HK-2 (cell line): ENCODE results near the gene LRBA.
"Not testable (repeated sequence)": the region's sequence is repeated elsewhere in the genome, so short reads cannot be mapped to it uniquely, and the experiment has no call there.

ENCODE experiments used
- DNase-seq: peaks from one replicate; pipeline ENCODE4 v3.0.0-alpha.2; 2018; ENCODE audit not compliant: unreplicated experiment

Gene LRBA

DNA sequence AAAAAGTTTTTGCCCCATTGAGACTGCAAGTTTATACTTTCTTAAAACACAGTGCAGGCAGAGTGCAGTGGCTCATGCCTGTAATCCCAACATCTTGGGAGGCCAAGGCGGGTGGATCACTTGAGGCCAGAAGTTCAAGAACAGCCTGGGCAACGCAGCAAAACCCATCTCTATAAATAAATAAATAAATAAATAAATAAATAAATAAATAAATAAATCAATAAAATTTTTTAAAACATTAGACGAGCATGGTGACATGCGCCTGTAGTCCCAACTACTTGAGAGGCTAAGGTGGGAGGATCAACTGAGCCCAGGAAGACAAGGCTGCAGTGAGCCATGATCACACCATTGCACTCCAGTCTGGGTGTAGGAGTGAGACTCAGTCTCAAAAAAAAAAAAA, 213.3 kb downstream of the LRBA start:
- no peak for DNase-seq

DNA sequence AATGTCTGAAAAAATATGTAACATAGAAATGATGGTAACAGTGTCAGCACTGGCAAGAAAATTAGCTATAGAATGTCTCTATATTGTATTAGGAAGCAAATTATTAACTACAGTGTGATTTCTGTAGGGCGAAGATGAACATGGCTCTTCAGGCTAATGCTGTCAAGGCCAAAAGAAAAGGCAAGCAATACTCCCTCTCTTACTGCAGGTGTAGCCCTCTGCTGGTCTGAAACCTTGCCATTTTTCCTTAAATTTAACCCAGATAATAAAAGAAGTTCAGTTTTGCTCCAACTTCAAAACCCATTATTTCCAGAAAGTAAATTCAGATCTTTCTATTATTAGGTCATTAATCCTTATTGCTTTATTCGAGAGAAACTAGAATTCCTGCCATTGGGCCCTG, 215.9 kb downstream of the LRBA start:
- no peak for DNase-seq

DNA sequence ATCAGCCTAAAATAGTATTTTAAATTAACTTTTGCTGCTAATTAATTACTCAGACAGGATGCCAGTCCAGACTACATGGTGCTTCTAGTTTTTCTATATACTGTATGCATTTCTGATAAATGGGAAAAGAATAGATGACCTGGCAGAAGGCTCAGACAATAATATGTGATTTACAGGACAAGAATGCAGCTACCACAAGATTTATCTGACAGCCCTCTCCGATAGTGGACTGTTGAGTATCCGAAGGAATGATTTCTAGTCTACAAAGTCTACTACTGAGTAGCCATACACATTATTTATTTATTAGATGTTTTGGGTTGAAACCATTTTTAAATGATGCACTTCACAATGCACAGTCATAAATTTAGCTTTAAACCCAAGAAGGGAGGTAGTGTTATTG, 220.4 kb downstream of the LRBA start:
- no peak for DNase-seq

DNA sequence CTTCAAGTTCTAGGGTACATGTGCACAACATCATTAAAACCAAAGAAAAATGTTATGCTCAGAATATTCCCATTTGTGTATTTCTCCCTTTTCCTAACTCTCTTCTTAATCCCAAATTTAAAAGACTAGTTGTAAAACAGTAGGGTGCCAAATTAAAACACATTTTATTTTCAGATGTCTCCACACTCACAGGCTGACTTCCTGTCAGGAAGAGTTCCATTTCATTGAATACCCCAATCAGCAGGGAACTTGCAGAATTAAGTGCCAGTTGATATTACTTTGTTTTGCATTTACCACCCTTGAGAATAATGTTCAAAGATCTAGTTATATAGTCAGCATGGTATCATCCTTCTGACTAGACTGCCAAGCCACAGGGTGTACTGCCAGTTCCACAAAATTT, 225.2 kb downstream of the LRBA start:
- DNase-seq, result no peak

DNA sequence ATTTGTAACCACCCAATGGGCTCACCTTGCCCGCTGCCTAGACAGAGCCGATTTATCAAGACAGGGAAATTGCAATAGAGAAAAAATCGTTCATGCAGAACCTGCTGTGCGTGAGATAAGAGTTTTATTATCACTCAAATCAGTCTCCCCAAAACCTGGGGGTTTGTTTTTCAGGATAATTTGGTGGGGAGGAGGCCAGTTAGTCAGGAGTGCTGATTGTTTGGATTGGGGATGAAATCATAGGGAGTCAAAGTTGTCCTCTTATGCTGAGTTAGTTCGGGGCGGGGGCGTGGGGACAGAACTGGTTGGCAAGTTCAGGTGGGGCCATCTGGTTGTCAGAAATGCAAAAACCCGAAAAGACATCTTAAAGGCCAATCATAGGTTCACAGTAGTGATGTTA, 230.1 kb downstream of the LRBA start:
- DNase-seq, result no peak

DNA sequence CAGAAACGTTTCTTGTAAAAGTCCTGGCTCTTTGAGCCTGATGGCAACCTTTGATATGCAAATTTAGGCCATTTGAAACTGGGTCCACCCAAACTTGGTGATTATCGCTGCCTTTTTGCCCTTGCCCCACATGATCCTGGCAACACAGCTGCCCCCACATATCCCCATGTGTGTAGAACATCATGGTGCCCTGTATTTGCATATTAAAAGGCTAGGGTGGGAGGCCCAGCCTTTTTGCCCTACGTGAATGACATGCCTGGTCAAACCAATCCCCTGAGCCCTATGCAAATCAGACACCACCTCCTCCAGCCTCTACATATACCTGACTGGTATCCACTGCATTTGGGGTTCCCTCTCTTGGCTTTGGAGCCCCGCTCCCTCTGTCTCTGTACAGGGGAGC, 230.8 kb downstream of the LRBA start:
- no peak for DNase-seq

DNA sequence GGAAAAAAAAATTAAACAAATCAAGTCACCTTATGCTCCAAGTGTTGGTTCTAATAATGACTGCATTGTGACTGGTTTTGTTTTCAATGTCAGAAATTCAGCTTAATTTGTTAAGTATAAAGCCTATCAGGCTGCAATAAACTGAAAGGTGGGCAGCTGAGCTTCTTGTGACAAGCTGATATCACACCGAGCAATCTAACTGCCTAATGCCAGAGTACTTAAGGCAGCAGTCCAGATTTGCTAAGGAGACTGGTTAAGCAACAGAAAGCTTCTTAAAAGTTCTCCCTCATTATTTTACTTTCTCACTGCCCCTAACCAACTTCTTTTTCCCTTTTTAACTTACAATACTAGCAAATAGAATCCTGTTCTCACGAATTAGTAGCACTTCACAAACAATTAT, 232.2 kb downstream of the LRBA start:
- DNase-seq, result no peak

DNA sequence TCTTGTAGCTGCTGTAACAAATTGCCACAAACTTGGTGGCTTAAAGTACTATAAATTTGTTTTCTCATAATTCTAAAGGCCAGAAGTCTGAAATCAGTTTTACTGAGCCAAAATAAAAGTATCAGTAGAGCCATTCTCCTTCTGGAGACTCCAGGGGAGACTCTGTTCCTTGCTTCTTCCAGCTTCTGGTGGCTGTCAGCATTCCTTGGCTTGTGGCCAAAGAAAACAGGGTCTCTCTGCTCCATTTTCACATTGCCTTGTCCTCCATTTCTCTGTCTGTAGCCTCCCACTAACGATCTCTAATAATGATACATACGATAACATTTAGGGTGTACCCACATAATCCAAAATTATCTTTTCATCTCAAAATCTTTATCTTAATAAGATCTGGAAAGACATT, 232.8 kb downstream of the LRBA start:
- no peak for DNase-seq

DNA sequence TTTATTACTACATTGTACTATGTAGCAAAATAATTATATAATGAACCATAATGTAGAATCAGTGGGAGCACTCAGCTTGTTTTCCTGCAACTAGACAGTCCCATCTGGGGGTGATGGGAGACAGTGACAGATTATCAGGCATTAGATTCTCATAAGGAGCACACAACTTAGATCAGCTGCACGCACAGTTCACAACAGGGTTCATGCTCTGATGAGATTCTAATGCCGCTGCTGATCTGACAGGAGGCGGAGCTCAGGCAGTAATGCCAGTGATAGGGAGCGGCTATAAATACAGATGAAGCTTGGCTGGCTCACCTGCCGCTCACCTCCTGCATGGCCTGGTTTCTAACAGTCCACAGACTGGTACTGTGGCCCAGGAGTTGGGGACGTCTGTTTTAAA, 233.9 kb downstream of the LRBA start:
- DNase-seq, result no peak

DNA sequence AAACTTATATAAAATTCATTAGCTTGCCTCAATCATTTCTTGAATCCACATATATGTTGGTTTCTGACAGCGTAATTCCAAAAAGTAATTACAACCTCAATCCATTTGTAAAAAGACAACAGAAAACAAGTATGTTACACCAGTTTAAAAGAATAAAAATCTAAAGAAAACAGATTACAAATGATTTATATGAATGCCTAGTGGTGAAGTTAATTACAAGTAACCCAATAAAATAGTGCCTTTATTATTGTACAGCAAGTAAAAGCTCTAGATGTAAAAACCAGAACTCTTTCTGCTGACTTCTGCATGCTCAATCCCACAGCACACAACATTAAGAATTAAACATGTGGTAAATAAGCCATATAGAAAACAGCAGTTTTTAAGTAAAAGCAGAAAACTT, 235.4 kb downstream of the LRBA start:
- no peak for DNase-seq

DNA sequence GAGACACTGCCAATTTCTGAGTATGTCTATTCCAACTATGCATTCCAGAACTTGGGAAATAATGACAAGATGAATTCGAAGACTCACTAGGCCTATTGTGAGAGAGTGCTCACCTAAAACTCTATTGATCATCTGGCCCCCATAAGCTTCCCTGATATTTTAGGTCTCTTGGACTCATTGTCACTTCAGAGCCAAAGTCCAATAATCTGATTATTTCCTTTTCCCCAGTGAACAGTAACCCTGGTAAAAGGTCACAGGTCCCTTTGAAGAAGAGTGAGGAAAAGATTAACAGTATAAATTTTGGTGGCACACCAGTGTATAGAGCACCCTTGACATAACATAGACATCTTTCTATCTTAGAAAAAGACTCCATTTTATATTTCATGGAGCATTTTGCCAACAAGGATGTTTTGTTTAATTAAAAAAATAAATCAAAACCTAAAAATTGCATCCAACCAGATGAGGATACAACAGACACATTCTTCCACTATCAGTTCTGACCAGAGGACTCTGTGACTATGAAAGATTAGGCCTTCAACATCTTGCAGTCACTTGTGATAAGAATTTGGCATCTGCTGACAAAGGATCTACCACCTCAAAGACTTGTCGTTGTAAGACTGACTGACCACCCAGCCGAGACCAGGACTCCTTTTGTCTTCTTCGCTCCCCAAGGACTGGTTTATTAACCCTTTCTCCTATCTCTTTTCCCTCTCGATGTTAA, 241.2 kb downstream of the LRBA start:
- DNase-seq, result no peak

DNA sequence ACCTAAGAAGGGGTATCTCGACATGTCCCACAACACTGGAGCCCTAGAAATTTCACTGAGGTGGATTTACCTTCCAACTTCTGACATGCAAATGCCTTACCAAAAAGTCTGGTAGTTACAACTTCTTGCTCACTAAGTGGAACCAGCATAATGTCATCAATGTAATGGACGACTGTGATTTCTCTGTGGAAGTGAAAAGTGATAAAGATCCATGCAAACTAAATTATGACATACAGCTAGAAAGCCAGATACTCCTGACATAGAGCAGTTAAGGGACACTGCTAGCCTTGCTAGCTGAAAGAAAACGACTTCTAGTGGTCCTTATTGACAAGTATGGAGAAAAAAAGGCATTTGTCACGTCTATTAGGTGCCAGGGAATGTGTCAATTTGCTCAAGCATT, 242.1 kb downstream of the LRBA start:
- DNase-seq, result no peak

DNA sequence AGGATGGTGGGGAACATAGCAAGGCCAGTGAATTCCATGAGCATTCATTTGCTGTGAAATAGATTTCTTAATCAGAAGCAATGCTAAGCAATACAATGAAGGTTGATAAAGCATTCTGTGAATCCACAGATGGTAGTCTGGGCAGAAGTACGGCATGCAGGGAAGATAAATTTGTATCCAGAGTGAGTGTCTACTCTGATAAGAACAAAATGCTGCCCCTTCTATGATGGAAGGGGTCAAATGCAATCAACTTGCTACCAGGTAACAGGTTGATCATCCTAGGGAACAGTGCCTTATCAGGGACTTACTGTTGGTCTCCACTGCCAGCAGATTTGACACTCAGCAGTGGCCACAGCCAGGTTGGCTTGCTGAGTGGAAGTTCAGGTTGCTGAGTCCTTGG, 243.7 kb downstream of the LRBA start:
- DNase-seq, result no peak

DNA sequence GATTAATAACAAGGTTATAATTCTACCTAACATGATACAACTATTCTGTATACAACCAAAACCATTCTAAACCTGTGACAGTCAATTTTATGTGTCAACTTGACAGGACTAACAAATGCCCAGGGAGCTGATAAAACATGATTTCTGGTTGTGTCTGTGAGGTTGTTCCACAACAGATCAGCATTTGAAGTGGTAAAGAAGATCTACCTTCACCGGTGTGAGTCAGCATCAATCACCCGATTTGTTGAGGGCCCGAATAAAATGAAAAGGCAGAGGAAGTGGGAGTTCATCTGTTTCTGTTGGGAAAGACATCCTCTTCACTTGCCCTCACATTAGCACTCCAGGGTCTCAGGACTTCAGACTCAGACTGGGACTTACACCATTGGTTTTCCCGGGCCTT, 245.2 kb downstream of the LRBA start:
- peak; percentile 11 for DNase-seq

DNA sequence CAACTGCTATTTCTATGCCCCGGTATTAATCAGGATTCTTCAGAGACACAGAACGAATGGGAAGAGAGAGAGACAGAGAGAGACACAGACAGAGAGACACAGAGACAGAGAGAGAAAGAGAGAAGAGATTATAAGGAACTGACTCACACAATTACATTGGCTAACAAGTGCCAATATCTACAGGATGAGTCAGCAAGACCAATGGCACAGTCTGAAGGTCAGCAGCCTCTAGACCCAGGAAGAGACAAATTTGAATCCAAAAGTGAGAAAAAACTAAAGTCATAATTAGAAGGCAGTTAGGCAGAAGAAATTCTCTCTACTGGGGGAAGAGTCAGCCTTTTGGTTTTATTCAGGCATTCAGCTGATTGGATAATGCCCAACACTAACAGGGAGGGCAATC, 245.8 kb downstream of the LRBA start:
- DNase-seq, result peak; percentile 8

DNA sequence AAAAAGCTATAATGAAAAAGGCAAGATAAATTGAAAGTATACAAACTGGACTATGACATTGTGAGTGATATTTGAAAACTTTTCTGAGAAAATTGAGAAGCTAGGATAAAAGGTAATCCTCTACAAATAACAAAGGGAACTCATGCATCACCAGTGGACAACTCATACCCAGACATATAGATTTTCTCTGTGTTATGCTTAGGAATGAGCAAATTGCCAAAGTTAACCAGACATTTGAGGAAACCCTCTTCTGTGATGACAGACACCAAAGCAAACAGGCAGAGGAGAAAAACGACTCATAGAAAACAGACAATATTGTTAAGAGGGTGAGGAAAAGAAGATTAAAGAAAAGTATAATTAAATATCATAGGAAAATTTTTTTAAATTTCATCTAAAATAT, 246.6 kb downstream of the LRBA start:
- no peak for DNase-seq

DNA sequence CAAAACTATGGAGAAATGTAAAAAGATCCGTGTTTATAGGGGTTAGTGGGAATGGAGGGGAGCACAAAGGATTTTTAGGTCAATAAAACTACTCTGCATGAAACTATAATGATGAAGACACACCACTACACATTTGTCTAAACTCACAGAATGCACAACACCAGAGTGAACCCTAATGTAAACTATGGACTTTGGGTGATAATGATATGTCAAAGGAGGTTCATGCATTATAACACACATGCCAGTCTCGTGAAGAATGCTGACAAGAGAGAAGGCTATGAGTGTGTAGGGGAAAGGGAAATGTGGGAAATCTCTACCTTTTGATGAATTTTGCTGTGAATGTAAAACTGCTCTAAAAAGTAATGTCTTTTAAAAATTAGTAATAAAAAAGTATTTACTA, 249.9 kb downstream of the LRBA start:
- DNase-seq, result no peak

DNA sequence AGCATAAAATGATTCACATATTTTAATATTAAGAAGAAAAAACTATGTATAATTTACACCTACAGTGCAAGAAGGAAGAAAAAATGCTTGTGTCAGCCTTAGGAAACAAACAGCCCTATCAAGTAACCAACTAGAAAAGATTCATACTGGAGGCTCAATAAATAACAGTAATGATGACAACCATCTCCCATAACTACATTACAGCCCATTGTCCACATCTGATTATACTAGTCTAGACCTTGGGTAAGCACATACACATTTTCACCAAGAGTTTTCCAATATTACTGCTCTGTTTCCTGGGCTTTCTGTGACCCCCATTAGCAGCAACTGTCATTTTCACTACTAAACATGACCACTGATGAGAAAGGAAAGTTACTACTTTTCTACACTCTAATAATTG, 263.4 kb downstream of the LRBA start:
- no peak for DNase-seq

DNA sequence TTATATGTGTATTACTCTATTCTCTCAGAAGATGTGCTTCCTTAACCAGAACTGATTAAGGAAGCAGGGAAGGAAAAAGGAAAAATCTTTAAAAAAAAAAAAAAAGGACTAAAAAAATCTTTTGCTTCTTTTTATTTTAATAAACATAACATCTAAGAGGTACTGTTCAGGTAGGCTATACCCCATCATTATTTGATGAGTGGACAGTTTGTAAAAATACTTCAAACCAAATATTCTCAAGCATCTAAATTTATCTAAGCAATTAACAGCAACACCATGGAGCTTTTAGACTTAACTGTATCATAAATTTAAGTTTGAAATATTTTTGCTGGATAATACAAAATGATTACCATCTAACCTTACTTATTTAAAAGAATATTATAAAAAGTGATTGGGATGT, 264.3 kb downstream of the LRBA start:
- DNase-seq, result no peak

DNA sequence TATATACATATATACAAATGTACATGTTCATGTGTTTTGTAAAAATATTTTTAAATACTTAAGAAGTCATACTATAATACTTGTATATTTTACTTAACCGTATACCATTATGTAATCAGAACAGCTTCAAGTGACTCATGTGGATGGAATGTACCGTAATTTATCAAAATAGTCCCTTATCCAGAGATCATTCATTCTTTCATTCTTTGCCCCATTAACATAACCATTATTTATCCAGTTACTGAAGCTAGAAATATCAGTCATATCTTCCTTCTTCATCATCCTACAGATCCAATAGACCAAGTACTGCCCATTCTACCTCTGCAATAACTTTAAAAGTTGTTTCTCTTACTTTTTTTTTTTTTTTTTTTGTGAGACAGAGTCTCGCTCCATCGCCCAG, 268.9 kb downstream of the LRBA start:
- DNase-seq, result no peak

DNA sequence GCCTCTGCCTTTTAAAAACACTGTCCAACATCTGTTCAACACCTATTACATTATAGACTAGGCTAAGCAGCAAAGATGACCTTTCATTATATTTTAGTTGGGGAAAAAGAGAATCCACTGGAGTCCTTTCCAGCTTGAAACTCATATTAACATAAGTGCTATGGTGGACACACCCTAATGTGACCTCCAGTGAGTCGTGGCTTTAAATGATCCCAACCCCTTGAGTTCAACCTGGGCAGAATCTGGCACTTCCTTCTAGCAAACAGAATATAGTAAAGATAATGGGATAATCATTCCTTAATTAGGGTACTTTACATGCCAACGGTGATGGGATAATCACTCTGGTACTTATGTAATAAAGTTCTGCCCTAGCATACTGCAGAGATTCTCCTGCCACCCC, 270.5 kb downstream of the LRBA start:
- DNase-seq, result no peak

DNA sequence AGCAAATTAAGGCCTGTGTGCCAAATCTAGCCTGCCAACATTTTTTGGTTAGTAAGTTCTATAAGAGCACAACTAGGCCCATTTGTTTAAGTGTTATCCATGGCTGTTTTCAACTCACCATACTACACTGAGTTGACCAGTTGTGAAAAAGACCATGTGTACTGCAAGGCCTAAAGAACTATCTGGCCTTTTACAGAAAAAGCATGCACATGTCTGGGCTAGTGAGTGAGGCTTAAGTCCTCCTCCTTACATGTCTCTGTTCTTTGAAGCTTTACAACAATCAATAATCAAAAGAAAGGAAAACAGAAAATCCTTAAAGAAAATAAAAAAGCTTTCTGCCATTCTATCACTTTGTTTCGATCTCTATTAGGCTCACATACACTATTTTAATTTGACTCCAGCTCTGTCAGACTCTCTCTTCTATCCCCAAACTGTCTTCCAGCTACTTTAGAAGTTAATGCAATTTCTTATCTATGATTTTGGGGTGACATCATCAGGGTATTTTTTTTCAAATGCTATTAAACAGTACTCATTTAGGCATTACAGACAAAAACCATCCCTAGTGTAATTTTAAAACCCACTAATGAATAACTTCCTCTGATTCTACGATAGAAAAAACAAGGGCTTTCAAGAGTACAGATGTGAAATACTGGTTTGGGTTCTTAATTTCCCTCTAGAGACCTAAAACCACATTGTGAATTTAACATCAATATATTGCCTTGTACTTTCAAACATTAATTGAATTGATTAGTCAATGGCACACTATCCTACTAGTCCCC, 271.3 kb downstream of the LRBA start:
- no peak for DNase-seq

DNA sequence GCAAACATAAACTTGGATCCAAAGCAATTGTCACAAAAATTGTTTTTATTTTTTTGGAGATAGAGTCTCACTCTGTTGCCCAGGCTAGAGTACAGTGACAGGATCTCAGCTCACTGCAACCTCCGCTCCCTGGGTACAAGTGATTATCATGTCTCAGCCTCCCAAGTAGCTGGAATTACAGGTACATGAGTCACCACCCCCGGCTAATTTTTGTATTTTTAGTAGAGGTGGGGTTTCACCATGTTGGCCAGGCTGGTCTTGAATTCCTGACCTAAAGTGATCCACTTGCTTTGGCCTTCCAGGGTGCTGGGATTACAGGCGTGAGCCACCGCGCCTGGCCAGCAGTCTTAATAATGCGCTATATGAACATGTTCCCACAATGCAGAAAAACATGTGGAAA, 272.2 kb downstream of the LRBA start:
- DNase-seq, result not testable (repeated sequence)

DNA sequence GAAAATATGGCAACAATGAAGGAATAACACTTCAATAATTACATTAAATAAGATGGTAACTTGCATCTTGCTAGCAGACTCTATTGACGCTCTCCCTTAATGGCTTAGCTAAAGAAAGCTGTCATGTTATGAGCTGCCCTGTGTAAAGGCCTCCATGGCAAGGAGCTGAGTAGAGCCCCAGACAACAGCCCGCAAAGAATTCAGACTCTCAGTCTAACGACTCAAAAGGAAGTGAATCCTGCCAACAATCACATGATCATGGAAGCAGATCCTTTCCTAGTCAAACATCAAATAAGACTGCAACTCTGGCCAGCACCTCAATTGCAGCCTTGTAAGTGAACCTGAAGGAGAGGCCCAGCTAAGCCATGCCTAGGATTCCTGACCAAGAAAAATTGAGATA, 275.5 kb downstream of the LRBA start:
- no peak for DNase-seq
